HG03135 (cell line): ENCODE measurements around the gene CCDC92B.
A peak's percentile ranks its signal among the peaks of the same experiment; 100 is the strongest.
"Not testable (repeated sequence)": the region's sequence is repeated elsewhere in the genome, so short reads cannot be mapped to it uniquely, and the experiment has no call there.

Experiments used
- ATAC-seq: cut with Tn5 transposase; IDR thresholded peaks from one replicate; pipeline ENCODE4 v1.9.1; 2021; ENCODE audit warnings: mild to moderate bottlenecking, moderate library complexity; ENCODE audit not compliant: unreplicated experiment

Gene CCDC92B

DNA sequence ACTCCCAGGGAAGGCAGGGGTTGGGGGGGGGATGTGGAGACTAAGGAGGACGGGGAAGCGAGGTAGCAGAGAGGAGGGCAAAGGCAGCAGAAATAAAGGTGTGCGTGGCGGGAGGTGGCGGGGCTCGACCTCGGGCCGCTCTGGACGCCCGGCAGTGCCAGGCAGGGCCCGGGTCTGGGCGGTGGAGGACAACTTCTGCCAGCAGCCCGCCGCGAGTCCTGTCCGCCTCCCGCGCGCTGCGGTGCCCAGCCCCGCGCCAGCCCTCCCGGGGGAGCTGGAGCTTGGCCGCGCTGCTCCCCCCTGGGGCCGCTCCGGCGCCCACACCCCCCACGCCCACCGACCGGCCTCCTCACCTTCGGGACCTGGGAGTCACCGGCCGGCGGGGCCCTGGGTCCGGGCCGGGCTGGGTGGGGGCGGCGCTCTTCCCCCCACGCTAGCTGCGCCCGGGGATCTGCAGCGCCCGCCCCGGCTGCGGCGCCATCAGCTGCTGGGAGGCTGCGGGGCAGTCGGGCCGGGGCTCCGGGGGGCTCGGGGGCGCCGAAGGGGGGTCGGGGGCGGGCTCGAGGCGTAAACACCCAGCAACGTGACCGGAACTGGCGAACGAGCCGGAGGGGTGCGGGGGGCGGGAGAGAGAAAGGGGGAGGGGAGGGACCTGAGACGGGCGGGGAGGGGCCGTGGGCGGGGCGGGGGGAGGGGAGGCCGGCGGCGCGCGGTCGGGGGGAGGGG is at the start of gene CCDC92B:
Gene CCDC92B, minus strand, starts transcription at position 595 of the 726 bp plus-strand sequence. CDS start 14,507 bp downstream, outside the sequence.
- ATAC-seq, result no peak

DNA sequence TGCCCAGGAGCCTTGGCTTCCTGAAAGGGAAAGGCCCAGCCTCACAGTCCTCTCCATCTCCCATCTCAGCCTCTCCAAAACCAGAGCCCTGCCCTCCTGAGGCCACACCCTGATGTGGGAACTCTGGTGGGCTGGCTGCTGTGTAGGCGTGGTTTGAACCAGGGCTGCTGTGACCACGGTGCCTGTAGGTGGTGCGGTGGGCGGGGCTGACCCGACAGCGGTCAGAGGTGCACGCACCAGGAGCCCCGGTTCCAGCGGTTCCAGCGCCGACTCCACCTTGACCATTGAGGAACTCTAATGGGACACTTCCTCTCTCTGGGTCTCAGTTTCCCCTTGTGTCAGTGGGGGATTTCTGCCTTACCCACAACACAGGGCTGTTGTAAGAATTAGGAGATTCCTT is 49.2 kb upstream of the CCDC92B start:
- ATAC-seq, result no peak

DNA sequence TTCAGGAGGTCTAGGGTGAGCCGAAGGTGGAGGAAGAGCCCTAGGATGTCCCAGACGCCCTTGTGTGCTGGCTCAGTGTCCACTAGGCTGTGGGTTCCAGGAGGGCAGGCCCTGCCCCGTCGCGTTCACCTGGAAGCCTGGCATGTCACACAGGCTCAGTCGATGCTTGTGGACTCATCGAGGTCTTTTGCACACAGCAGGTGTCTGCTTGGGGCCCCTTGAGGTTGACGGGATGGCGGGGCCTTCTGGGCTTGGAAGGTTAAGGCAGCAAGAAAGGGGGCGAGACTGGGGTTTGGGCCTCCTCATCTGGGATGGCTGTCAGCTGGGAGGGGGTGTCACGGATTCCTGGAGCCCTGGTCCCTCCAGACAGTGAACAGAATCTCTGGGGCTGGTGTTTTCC is 48.7 kb upstream of the CCDC92B start:
- no peak for ATAC-seq

DNA sequence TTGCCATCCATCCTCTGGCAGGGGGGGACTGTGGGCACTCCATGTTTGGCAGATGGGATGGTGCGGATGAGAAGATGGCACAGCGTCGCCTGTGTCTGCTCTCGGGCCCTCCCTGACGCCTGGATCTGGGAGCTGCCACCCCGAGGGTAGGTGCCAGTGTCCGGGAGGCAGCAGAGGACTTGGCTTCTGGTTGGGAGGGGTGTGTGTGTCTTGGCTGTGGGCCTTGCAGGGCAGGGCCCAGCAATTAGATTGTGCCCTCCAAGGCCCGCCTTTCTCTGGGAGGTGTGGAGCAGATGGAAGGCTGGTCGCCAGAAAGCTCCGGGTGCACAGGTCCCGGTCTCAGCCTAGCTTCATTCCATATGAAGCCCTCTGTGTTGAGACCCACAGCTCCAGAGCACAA is 48.2 kb upstream of the CCDC92B start:
- no peak for ATAC-seq

DNA sequence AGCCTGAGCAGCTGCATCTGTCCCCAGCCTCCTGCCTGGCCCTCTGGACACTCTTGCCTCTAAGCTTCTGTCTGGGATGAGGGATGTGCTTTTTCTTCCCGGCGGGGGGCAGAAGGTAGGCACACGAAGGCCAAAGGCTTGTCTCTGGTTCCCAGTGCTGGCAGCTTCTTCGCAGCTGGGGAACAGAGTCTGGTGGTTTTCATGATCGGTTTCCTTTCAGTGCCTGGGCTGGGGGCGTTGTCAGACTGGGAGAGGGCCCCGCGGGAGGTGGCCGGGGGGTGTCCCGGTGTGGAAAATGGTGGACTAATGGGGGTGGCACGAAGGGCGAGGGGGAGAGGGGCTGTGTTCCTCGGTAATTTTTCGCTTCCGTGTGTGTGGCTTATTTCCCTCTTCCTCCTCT is 47.8 kb upstream of the CCDC92B start:
- ATAC-seq, result no peak

DNA sequence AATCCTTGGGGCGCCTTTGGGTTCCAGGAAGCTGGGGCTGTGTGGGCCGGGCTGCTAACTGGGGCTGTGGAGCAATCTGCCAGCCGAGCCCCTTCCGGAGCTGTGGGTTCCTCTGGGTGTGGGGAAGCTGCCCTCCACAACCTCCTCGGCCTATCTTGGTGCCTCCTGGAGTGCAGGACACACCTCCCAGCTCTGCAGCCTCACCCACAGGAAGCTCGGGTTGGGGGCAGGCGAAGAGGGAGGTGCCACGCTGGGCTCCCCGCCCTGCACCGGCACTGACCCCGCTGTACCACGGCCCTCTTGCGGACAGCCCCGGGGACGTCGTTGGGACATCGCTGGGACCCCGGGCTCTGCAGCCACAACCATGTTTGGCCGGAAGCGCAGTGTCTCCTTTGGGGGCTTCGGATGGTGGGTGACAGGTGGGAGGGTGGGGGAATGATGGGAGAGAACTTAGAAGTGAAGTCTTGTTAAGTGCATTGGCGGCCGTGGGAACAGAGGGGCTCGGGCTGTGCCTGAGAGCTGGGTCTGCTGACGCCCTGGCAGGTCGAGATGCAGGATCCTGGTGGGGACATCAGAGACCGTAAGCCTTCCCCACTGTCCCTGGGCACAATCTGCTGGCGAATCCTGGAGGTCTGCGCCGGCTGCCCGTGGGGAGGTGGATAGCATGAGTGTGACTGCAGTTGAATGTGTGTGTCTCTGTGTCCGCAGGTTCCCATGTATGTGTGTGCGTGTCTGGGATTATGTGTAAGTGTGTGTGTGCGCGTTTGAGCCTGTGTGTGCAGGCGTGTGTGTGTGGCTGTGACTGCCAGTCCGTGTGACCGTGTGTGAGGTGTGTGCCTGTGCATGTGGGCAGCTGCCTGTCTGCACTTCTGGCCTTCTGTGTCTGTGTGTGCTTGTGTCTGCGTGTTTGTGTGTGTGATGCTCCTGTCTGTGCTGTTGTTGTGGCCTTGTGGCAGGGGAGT is 47.0 kb upstream of the CCDC92B start, which contains the start of gene RAP1GAP2:
Gene RAP1GAP2, plus strand, starts transcription at position 275 of the 962 bp plus-strand sequence. Its CDS starts 90 bp downstream, at position 365.
- ATAC-seq, result no peak

DNA sequence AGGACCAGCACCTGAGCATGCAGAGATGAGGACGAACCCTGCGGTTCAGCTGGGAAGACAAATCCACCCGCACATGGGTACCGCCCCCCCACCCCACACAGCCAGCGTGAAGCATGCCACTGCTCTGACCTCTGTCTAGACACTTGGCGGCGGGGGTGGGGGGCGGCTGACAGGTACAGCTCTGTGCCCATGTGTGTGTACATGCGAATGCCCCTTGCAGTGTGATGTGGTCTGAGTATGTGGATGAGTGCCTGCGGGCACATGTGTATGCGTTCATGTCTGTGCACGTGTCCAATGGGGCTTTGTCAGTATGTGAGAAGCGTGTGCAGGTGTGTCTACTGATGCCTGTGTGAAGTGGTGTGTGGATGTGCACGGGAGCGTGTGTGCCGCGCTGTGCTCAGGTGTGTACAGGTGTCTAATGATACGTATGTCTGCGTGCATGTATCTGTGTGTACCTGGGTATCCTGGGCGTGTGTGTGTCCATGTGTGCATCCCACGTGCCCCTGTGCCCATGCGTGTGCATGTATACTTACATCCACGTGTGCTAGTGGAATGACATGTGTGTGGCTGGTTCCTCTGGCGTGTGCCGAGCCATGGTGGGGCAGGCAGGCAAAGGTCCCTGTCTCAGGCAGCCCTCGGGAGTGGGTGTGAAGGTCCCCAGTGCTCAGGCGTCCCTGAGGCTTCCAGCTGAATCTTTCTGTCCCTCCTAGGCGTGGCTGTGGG is 46.1 kb upstream of the CCDC92B start:
- ATAC-seq, result no peak

DNA sequence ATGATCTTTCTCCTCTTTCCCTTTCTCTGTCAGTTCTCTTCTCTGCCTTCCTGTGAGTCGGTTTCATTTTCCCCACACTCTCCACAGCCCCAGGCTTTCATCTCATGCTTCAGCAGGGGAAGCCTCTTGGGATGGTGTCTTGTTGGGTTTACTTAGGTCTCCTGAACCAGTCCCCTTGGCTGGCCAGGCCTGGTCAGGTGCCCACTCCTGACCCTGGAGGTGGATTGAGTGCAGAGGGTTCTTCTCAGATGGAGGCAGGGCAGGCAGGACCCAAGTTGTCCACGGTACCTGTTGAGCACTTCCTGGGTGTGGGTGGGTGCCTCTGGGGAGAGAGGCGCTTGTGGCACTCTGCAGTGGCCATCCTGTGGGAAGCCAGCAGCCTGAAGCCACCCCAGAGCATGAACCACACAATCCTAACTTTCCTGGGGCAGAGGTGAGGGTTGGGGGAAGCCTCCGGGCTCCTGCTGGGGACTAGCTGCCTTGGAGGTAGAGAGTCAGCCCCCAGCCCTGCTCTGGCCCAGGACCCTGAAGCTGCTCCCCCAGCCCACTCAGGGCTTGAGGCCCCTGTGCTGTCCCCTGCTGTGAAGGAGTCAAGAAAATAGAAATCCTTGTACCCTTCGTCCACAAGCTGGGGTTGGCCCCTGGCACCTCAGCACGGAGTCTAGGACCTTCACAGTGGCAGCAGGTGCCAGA is 44.8 kb upstream of the CCDC92B start:
- ATAC-seq, result no peak

DNA sequence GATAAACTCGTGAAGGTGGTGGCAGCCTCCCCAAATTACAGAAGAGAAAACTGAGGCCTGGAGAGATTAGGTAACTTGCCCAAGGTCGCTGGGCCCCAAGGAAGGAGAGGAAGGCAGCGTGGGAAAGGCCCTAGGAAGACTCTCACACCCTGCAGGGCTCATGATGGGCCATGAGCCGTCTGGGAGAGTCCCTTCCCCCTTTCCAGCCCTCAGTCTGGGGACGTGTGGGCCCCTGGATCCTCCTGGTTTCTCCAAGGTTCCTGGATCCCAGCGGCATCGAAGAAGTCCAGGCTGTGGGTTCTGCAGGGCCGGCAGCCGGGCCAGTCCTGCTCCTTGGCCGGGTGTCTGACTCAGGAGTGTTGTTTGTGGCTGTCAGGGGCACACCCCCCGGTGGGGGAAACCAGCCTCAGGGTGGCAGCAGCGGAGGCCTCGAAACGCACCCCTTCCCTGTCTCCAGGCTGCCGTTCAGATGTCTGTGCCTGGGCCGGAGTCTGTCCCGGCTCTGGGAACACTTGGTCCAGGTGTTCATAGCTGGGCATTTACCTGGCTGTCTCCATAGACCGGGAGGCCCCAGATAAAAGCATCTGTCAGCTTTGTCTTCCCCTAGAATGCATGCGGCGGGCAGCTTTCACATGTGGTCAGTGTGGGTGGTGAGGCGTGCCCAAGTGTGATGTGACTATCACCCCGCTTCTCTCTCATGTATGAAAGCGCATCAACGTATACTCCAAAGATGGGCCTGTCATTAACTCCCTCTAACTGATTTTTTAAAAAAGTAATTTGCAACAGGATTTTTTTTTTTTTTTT is 43.1 kb upstream of the CCDC92B start:
- ATAC-seq, result no peak

DNA sequence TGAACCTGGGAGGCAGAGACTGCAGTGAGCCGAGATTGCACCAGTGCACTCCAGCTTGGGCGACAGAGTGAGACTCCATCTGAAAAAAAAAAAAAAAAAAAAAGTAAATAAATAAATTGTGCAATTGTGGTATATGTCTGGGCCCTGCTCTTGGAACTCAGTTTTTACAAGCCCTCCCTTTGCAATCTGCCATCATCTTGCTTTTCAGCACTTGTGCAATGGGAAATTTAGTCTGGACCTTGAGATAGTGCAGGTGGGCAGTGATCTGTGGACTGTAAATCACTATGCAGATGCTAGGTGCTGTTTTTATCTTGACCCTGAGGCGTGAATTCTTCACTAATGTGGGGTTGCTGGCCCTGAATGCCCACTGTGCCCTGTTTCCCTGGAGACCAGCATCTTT is 40.2 kb upstream of the CCDC92B start:
- ATAC-seq, result no peak

DNA sequence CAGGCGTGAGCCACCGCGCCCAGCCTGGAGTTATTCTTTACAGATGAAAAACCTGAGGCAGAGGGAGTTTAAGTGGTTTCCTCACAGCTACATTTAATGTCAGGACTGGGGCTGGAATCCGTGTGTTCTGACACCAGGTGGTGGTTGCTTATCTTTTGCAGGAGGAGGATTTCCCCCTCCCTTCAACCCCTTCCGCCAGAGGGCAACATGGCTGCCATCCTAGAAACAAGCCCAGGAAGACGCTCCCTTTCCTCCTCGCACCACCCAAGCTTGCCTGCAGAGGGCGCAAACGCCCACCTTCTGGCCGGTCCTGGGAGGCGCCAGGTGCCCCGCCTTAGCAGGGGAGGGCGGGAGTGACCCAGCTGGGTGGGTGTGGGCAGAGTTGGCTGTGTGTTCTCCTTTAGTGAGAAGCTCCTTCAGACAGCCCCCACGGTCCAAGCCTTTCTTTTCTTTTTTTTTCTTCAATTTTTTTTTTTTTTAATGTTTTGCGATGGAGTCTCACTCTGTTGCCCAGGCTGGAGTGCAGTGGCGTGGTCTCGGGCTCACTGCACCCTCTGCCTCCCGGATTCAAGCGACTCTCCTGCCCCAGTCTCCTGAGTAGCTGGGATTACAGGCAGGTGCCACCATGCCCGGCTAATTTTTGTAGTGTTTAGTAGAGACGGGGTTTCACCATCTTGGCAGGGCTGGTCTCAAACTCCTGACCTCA is 36.9 kb upstream of the CCDC92B start:
- peak; percentile 66 for ATAC-seq

DNA sequence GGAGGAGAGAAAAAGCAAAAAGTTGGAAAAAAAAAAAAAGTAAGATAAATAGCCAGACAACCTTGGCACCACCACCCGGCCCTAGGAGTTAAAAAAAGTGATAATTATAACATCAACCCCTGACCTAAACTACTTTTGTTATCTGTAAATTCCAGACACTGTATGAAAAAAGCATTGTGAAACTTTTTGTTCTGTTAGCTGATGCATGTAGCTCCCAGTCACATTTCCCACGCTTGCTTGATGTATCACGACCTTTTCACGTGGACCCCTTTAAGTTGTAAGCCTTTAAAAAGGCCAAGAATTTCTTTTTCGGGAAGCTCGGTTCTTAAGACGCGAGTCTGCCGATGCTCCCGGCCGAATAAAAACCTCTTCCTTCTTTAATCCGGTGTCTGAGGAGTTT is 35.9 kb upstream of the CCDC92B start:
- ATAC-seq, result not testable (repeated sequence)

DNA sequence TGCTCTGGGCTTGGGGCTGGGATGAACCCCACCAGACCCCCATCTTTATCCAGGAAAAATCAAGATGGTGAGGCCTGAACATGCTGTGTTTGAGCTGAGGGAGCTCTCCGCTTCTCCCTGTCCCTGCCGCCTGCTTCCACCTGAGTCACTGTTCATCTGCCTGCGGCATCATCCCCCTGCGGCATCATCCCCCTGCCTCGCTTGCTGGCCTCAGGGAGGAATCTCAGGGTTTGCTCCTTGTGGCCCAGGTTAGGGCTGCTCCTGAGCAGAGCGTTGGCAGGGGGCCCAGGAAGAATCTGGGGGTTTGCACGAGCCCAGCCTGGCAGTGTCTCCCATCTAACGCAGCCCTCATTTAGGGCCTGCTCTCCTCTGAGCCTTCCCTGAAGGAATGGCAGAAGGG is 35.4 kb upstream of the CCDC92B start:
- ATAC-seq, result no peak

DNA sequence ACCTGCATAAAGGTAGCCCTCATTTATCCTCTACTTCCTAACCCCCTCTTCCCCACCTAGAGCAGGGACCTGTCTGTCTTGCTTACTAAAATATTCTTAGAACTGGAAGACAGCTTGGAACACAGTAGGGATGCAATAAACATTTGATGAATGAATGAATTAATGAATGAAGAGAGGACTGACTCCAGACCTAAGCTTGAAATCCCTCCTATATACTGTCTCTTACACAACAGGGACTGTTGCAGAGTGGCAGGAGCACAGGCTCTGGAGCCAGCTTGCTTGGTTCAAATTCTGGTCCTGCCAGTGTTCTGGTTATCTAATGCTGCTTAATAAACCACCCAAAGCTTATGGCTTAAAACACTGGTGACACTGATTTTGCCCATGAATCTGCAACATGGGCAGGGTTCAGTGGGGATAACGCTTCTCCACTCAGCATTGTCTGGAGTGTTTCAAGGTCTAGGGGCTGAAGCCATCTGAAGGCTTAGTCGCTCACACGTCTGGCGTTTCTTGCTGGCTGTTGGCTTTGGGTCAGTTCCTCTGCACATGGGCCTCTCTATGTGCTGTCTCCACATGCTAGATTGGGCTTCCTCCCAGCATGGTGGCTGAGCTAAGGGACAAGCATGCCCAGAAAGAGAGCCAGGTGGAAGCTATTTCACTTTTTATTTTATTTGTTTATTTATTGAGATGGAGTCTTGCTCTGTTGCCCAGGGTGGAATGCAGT is 34.0 kb upstream of the CCDC92B start:
- no peak for ATAC-seq

DNA sequence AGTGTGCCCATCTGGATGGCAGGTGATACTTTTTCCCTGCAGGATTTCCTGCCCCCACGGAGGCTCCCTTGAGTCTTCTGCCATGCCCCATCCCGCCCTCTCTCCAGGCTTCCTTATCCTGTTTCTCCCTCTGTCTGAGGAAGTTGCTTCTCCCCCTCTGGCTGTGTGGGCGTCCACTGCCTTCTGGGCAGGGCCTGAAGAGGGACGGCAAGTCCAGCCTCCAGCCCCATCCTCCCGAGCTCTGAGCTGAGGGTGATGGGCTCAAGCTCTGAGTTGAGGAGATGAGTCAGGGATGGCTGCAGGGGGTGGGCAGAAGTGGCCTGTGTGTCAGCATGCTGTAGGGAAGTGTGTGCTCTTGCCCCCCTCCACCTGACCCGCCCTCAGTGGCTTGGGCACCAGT is 32.6 kb upstream of the CCDC92B start:
- no peak for ATAC-seq

DNA sequence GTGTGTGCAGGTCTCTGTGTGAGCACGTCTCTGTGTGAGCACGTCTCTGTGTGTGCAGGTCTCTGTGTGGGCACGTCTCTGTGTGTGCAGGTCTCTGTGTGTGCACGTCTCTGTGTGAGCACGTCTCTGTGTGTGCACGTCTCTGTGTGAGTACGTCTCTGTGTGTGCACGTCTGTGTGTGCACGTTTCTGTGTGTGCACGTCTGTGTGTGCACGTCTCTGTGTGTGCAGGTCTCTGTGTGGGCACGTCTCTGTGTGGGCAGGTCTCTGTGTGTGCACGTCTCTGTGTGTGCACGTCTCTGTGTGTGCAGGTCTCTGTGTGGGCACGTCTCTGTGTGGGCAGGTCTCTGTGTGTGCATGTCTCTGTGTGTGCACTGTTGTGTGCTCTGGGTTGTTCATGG is 32.1 kb upstream of the CCDC92B start:
- not testable (repeated sequence) for ATAC-seq

DNA sequence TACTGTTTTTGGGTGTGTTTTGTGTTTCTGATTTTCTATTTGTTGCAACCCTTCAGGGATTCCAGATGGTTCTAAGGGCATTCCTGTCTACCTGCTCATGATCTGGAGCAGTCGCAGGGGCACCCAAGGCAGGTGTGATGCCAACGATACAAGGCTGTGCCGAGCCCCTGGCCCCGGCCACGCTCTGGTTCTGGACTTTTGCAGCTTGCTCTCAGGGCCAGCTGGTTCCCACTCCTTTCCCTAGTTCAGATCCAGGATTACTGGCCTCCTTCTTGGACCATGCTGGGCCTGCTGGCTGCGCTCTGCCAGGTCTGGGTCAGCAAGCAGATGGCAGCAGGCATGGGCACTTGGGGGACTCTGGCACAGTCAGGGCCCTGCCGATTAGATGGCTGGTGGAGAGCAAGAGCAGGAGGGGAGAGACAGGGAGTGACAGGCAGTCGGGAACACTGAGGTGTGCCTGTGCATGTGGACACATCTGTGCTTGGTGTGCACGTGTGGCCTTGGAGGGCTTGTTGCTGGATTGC is 31.5 kb upstream of the CCDC92B start:
- ATAC-seq, result no peak

DNA sequence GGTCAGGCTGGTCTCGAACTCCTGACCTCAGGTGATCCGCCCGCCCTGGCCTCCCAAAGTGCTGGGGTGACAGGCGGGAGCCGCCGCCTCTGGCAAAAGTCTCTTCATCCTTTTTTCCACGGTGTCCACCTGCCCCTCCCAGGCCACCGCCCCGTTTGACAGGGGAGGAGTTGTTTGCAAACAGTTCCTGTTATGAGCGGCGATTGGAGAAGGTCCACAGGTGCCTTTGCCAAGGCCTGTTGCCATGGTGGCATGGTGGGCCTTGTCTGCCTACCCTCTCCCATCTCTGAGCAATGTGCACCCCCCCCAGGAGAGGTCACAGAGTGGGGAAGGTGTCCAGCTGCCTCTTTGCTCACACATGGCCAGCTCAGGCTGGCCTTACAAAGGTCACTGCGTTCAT is 30.8 kb upstream of the CCDC92B start:
- ATAC-seq, result no peak
